ENCODE measurements around the gene LRRC25. TPM values are rescaled to one million over a fixed set of nuclear protein-coding genes. Genes with fewer than 3 reads are reported as not detected.

Gene LRRC25
- polyA plus RNA-seq, 2 of the 4 experiments (the other 2 are of a cell fraction) = not detected

GRCh38 chr19:18416778-18417249, 19.4 kb upstream of the LRRC25 start (continued):
- TF ChIP-seq ATOH8 (CRISPR knock-in tag; IDR thresholded peaks at IDR 0.05; ENCODE audit: low read depth) = peak; percentile 71; the same call in 1 of the 2 replicates
- TF ChIP-seq RFX5 (IDR thresholded peaks at IDR 0.05) = no peak
- no peak for TF ChIP-seq NR3C1 (IDR thresholded peaks at IDR 0.05)
- TF ChIP-seq ZC3H11A (IDR thresholded peaks at IDR 0.05) = no peak
- TF ChIP-seq NFE2L2 (conservative IDR thresholded peaks at IDR 0.05; ENCODE audit: low read length) = no peak
- no peak for TF ChIP-seq ZFP36 (IDR thresholded peaks at IDR 0.05; ENCODE audit: borderline replicate concordance, partially characterized antibody)

- POLR2A ChIA-PET = interaction anchor here (2.0 to 4.8 kb wide), 2 partner anchors 29 kb away, joined by 7 to 28 read pairs; partner anchors contain the start of gene GDF15
- DNase-seq (ENCODE audit: low read depth in 1 of 2, low spot score in 1 of 2) (no peak), FAIRE-seq (no peak), ATAC-seq (no peak)
- WGBS (ENCODE audit: missing lambda C conversion rate) = 82% methylated on average over 23 of the region's 25 CpGs
- no peak overlapping the region for H3K4me3 ChIP-seq
- peaks cover 47% of the 10 kb centered on the region for H3K4me1 ChIP-seq
- CTCF ChIA-PET = interaction anchor here (0.9 to 9.4 kb wide), 7 partner anchors 13 to 141 kb away, joined by 3 to 109 read pairs (median 31); partner anchors contain the start of genes IQCN, JUND and LRRC25
- TF ChIP-seq CHD4 (IDR thresholded peaks at IDR 0.05; ENCODE audit: borderline replicate concordance) (no peak), KDM5A (IDR thresholded peaks at IDR 0.05) (no peak), MYC (IDR thresholded peaks at IDR 0.05; ENCODE audit: borderline replicate concordance, low read length) (no peak), POLR2A (IDR thresholded peaks at IDR 0.05; ENCODE audit: low read length) (no peak), HOXB13 (CRISPR knock-in tag; IDR thresholded peaks at IDR 0.05; ENCODE audit: low read depth) (no peak), RNF2 (IDR thresholded peaks at IDR 0.05; ENCODE audit: borderline replicate concordance, low read depth) (no peak), TFCP2L1 (CRISPR knock-in tag; IDR thresholded peaks at IDR 0.05) (no peak), CBX2 (IDR thresholded peaks at IDR 0.05; ENCODE audit: borderline replicate concordance, low read depth) (no peak), MAFK (IDR thresholded peaks at IDR 0.05; ENCODE audit: partially characterized antibody) (no peak), RARB (CRISPR knock-in tag; IDR thresholded peaks at IDR 0.05) (no peak), FOSB (CRISPR knock-in tag; IDR thresholded peaks at IDR 0.05) (no peak), NR3C1 (IDR thresholded peaks at IDR 0.05) (no peak), ZFP36 (IDR thresholded peaks at IDR 0.05; ENCODE audit: borderline replicate concordance, partially characterized antibody) (no peak), ESRRA (IDR thresholded peaks at IDR 0.05; ENCODE audit: borderline replicate concordance, low read length) (no peak), RCOR1 (IDR thresholded peaks at IDR 0.05; ENCODE audit: low read depth, low read length) (no peak), NPAS2 (CRISPR knock-in tag; IDR thresholded peaks at IDR 0.05; ENCODE audit: borderline replicate concordance) (no peak), E2F6 (IDR thresholded peaks at IDR 0.05; ENCODE audit: borderline replicate concordance, low read depth) (no peak), ATOH8 (CRISPR knock-in tag; IDR thresholded peaks at IDR 0.05; ENCODE audit: low read depth) (no peak)
- TF ChIP-seq, protein P1, sequence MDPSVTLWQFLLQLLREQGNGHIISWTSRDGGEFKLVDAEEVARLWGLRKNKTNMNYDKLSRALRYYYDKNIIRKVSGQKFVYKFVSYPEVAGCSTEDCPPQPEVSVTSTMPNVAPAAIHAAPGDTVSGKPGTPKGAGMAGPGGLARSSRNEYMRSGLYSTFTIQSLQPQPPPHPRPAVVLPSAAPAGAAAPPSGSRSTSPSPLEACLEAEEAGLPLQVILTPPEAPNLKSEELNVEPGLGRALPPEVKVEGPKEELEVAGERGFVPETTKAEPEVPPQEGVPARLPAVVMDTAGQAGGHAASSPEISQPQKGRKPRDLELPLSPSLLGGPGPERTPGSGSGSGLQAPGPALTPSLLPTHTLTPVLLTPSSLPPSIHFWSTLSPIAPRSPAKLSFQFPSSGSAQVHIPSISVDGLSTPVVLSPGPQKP (IDR thresholded peaks at IDR 0.05; ENCODE audit: low read depth, low read length) = no peak
- TF ChIP-seq, protein P2, sequence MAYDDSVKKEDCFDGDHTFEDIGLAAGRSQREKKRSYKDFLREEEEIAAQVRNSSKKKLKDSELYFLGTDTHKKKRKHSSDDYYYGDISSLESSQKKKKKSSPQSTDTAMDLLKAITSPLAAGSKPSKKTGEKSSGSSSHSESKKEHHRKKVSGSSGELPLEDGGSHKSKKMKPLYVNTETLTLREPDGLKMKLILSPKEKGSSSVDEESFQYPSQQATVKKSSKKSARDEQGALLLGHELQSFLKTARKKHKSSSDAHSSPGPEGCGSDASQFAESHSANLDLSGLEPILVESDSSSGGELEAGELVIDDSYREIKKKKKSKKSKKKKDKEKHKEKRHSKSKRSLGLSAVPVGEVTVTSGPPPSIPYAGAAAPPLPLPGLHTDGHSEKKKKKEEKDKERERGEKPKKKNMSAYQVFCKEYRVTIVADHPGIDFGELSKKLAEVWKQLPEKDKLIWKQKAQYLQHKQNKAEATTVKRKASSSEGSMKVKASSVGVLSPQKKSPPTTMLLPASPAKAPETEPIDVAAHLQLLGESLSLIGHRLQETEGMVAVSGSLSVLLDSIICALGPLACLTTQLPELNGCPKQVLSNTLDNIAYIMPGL (CRISPR knock-in tag; IDR thresholded peaks at IDR 0.05; ENCODE audit: borderline replicate concordance) = no peak
- peak overlapping the region; percentile 93 for H3K4me2 ChIP-seq
- H3K9me3 ChIP-seq = no peaks in the 10 kb centered on the region
- peak overlapping the region; percentile 96 to 100 for H3K27ac ChIP-seq
These were observed 17.9 kb upstream of the LRRC25 start for GRCh38 chr19:18415178-18415867.

All from A549 (cell line).